ENCODE results near the gene CETP. TPM values are rescaled to one million over a fixed set of nuclear protein-coding genes. Genes with fewer than 3 reads are reported as not detected.
"Not testable (repeated sequence)": the region's sequence is repeated elsewhere in the genome, so short reads cannot be mapped to it uniquely, and the experiment has no call there.

Gene CETP
- total RNA-seq, 2 donors from 2014 or later = 0.28 TPM; not detected in 1

GRCh38 chr16:57003439-57004386 is 42.0 kb downstream of the CETP start:
- no peak for DNase-seq
- ATAC-seq = no peak
- intact Hi-C loops (cut with DNase I, micrococcal nuclease) = no loop called here

- no peak for DNase-seq
- no peak for ATAC-seq
- intact Hi-C loops (cut with DNase I, micrococcal nuclease) = no loop called here
Measured at GRCh38 chr16:57004387-57005250, 42.9 kb downstream of the CETP start.

GRCh38 chr16:57005597-57005996 is 43.8 kb downstream of the CETP start:
- ATAC-seq; intact Hi-C loops (cut with DNase I, micrococcal nuclease); DNase-seq: not testable (repeated sequence)

GRCh38 chr16:57007050-57007449 is 45.3 kb downstream of the CETP start:
- intact Hi-C loops (cut with DNase I, micrococcal nuclease) = no loop called here
- ATAC-seq (no peak), DNase-seq (no peak)

GRCh38 chr16:57007530-57007929 is 45.8 kb downstream of the CETP start:
- intact Hi-C loops (cut with DNase I, micrococcal nuclease) = no loop called here
- DNase-seq (no peak), ATAC-seq (no peak)

- intact Hi-C loops (cut with DNase I, micrococcal nuclease) = no loop called here
- DNase-seq = no peak
- no peak for ATAC-seq
Measured at GRCh38 chr16:57008440-57008839, 46.7 kb downstream of the CETP start.

GRCh38 chr16:57009643-57010170 is 48.0 kb downstream of the CETP start:
- DNase-seq = no peak
- intact Hi-C loops (cut with DNase I, micrococcal nuclease) = no loop called here

GRCh38 chr16:57012353-57012752 is 50.6 kb downstream of the CETP start:
- intact Hi-C loops (cut with DNase I, micrococcal nuclease) = no loop called here
- DNase-seq (no peak), ATAC-seq (no peak)

More at GRCh38 chr16:57009643-57010170, 48.0 kb downstream of the CETP start:
- ATAC-seq = no peak

GRCh38 chr16:57013229-57013628 is 51.5 kb downstream of the CETP start:
- ATAC-seq (no peak), DNase-seq (no peak)
- intact Hi-C loops (cut with DNase I, micrococcal nuclease) = no loop called here

- intact Hi-C loops (cut with DNase I, micrococcal nuclease) = no loop called here
- ATAC-seq = no peak
- DNase-seq = no peak
Measured at GRCh38 chr16:57013902-57014301, 52.2 kb downstream of the CETP start.

GRCh38 chr16:57016301-57016700 is 54.6 kb downstream of the CETP start:
- intact Hi-C loops (cut with DNase I, micrococcal nuclease) = no loop called here
- DNase-seq (no peak), ATAC-seq (no peak)

GRCh38 chr16:57016831-57017230 is 55.1 kb downstream of the CETP start:
- DNase-seq (no peak), ATAC-seq (no peak)
- intact Hi-C loops (cut with DNase I, micrococcal nuclease) = no loop called here

- ATAC-seq (peak; percentile 25), DNase-seq (no peak)
- intact Hi-C loops (cut with DNase I, micrococcal nuclease) = no loop called here
Measured at GRCh38 chr16:57017251-57017650, 55.5 kb downstream of the CETP start.

- intact Hi-C loops (cut with DNase I, micrococcal nuclease) = no loop called here
- ATAC-seq = no peak
- DNase-seq = no peak
Measured at GRCh38 chr16:57019746-57020145, 58.0 kb downstream of the CETP start.

- intact Hi-C loops (cut with DNase I, micrococcal nuclease) = no loop called here
- ATAC-seq (no peak), DNase-seq (no peak)
Measured at GRCh38 chr16:57020651-57021050, 58.9 kb downstream of the CETP start.

GRCh38 chr16:57021757-57022156 is 60.0 kb downstream of the CETP start:
- no peak for ATAC-seq
- no peak for DNase-seq
- intact Hi-C loops (cut with DNase I, micrococcal nuclease) = no loop called here

- no peak for ATAC-seq
- intact Hi-C loops (cut with DNase I, micrococcal nuclease) = no loop called here
- DNase-seq = no peak
Measured at GRCh38 chr16:57022445-57022844, 60.7 kb downstream of the CETP start.

GRCh38 chr16:57023541-57024249 is 61.9 kb downstream of the CETP start:
- ATAC-seq (peak; percentile 10), DNase-seq (no peak)
- intact Hi-C loops (cut with DNase I, micrococcal nuclease) = no loop called here
